ENCODE data around the gene SLC1A4. TPM values are rescaled to one million over a fixed set of nuclear protein-coding genes. Genes with fewer than 3 reads are reported as not detected.

Gene SLC1A4
- total RNA-seq, 1 experiment from 2014 or later: 35.0 TPM

DNA sequence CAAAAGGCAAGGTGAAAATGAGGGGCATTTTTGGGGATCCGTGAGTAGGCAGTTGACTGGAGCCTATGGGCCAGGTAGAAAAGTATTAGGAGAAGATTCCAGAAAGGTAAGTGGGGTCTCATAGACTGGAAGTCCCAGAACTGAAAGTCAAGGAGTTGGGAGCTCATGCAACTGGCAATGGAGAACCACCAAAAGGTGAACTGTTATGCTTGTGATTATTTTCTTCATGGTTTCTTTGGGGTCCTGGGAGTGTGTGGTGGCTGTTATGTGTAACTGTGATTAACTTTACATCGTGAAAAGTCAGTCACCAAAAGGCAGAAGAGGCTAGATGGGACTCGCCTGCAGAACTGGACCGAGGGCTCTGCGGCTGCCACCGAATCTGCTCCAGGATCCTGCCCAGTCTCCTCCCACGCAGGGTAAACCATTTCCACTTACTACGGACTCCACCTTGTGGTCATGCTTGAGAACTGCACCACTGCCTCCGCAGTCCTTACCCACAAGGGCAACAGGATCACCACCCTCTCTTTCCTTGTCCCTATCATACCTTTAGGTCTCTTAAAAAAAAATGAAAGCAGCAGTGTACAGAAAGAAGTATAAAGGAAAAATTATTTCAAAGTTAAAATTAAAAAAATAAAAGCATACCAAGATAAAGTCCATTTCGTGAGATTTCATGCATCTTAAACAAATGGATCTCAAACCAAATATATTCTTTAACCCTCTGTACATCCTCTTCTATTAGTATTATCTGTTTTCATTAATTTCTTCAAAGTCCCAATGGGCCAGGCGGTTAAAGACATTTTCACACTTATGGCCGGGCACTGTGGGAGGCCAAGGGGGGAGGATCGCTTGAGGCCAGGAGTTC, 51.4 kb downstream of the SLC1A4 start:
- Histone ChIP-seq H3K4me1 (no peaks in the 10 kb centered on the region), H3K9me3 (peaks cover 7% of the 10 kb centered on the region; the same call in 1 of the 2 replicates), H3K4me3 (ENCODE audit: low read depth, low read length) (no peak overlapping the region), H3K36me3 (ENCODE audit: control insufficient read depth, insufficient read depth, low read length) (no peaks in the 10 kb centered on the region), H3K27me3 (replicated peaks; ENCODE audit: control insufficient read depth, insufficient read depth, low read length) (no peaks in the 10 kb centered on the region)
- Mint-ChIP-seq H3K36me3 (ENCODE audit: insufficient read depth, unreplicated experiment) (peaks cover 6% of the 10 kb centered on the region), H3K4me3 (ENCODE audit: unreplicated experiment) (peak overlapping the region; percentile 10), H3K9me3 (ENCODE audit: unreplicated experiment) (peaks cover 19% of the 10 kb centered on the region), H3K4me1 (ENCODE audit: low read depth, unreplicated experiment) (peaks cover 6% of the 10 kb centered on the region), H3K27me3 (ENCODE audit: insufficient read depth, unreplicated experiment) (no peaks in the 10 kb centered on the region), H3K27ac (ENCODE audit: unreplicated experiment) (no peak overlapping the region)
- POLR2A ChIA-PET: no interaction called here
- BruUV-seq (replicated peaks): no TSS peak
- CTCF ChIA-PET: interaction anchor here (0.6 to 1.3 kb wide), 4 partner anchors 15 to 123 kb away, joined by 3 to 15 read pairs (median 4); partner anchors contain the start of gene CEP68
- peak; percentile 83 to 87 for DNase-seq
- TF ChIP-seq, protein P1, sequence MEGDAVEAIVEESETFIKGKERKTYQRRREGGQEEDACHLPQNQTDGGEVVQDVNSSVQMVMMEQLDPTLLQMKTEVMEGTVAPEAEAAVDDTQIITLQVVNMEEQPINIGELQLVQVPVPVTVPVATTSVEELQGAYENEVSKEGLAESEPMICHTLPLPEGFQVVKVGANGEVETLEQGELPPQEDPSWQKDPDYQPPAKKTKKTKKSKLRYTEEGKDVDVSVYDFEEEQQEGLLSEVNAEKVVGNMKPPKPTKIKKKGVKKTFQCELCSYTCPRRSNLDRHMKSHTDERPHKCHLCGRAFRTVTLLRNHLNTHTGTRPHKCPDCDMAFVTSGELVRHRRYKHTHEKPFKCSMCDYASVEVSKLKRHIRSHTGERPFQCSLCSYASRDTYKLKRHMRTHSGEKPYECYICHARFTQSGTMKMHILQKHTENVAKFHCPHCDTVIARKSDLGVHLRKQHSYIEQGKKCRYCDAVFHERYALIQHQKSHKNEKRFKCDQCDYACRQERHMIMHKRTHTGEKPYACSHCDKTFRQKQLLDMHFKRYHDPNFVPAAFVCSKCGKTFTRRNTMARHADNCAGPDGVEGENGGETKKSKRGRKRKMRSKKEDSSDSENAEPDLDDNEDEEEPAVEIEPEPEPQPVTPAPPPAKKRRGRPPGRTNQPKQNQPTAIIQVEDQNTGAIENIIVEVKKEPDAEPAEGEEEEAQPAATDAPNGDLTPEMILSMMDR (IDR thresholded peaks at IDR 0.05; ENCODE audit: insufficient read depth in 1 of 2, low read depth in 1 of 2, low read length in 1 of 2, severe bottlenecking in 1 of 2, unreplicated experiment in 1 of 2): peak; percentile 90 to 97
- intact Hi-C loops (cut with micrococcal nuclease; ENCODE audit: unreplicated experiment): loop anchor here (1.0 to 2.0 kb wide), 3 partner anchors 52 to 533 kb away; partner anchors contain the start of gene SLC1A4

DNA sequence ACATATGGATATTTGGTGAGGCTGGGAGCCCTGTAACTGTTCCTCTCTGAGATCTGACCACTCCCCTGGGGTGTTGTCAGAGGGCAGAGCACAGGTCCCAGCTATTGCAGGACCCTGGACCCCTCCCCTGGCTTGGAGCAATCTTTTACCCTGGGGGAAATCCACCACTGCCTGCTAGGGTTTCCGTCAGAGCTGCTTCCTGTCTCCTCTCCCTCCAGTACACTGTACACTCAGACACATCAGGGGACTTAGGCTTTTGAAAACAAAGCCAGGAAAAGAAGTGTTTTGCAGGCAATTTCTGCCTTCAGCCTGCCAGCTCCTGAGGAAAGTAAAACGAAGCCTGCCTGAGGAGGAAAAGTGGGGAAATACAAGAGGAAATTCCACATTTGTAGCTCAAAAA, 53.8 kb downstream of the SLC1A4 start:
- intact Hi-C loops (cut with micrococcal nuclease; ENCODE audit: unreplicated experiment): no loop called here
- no TSS peak for BruUV-seq (replicated peaks)
- POLR2A ChIA-PET: no interaction called here

DNA sequence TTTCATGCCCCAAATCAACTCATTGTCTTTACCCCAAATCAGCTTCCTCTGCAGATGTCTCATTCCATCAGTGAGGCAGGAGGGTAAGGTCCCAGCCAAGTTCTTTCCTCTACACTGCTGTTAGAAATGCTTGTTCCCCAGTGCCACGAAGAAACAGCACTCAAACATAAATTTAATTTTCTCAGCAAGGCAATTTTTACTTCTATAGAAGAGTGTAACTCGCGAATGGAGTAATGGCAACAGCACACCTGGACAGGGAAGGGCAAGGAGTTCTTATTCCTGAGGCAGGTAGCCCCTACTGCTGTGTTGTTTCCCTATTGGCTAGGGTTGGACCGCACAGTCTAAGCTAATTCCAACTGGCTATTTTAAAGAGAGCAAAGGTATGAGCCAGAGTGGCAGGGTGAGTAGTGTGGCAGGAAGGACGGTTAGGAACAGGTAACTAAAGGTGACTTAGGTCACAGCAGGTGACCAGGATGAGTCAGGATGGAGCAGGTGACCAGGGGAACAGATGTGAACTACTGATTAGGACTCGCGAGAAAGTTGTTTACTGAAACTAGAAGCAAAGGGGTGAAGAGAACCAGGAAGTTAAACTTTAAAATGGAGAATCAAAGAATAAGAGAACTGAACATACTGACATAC, 55.0 kb downstream of the SLC1A4 start:
- POLR2A ChIA-PET: no interaction called here
- H3K27me3 Mint-ChIP-seq (ENCODE audit: insufficient read depth, unreplicated experiment): no peaks in the 10 kb centered on the region
- H3K27ac Mint-ChIP-seq (ENCODE audit: unreplicated experiment): no peak overlapping the region
- CTCF ChIA-PET: interaction anchor here (0.6 kb wide), 1 partner anchor 120 kb away, joined by 3 read pairs; no protein-coding TSS in a partner anchor
- H3K4me3 ChIP-seq (ENCODE audit: low read depth, low read length): no peak overlapping the region
- no peaks in the 10 kb centered on the region for H3K4me1 Mint-ChIP-seq (ENCODE audit: low read depth, unreplicated experiment)
- no TSS peak for BruUV-seq (replicated peaks)
- H3K36me3 ChIP-seq (ENCODE audit: control insufficient read depth, insufficient read depth, low read length): no peaks in the 10 kb centered on the region
- H3K9me3 Mint-ChIP-seq (ENCODE audit: unreplicated experiment): peaks cover 29% of the 10 kb centered on the region
- peaks cover 7% of the 10 kb centered on the region; the same call in 1 of the 2 replicates for H3K9me3 ChIP-seq
- H3K27me3 ChIP-seq (replicated peaks; ENCODE audit: control insufficient read depth, insufficient read depth, low read length): no peaks in the 10 kb centered on the region
- H3K4me3 Mint-ChIP-seq (ENCODE audit: unreplicated experiment): no peak overlapping the region
- no peaks in the 10 kb centered on the region for H3K4me1 ChIP-seq
- TF ChIP-seq, protein P1 (IDR thresholded peaks at IDR 0.05; ENCODE audit: insufficient read depth in 1 of 2, low read depth in 1 of 2, low read length in 1 of 2, severe bottlenecking in 1 of 2, unreplicated experiment in 1 of 2): no peak
- H3K36me3 Mint-ChIP-seq (ENCODE audit: insufficient read depth, unreplicated experiment): peaks cover 6% of the 10 kb centered on the region
- DNase-seq: no peak
- intact Hi-C loops (cut with micrococcal nuclease; ENCODE audit: unreplicated experiment): no loop called here

More for the DNA sequence above, 53.8 kb downstream of the SLC1A4 start:
- Mint-ChIP-seq H3K9me3 (ENCODE audit: unreplicated experiment) (peaks cover 20% of the 10 kb centered on the region), H3K4me1 (ENCODE audit: low read depth, unreplicated experiment) (no peaks in the 10 kb centered on the region), H3K27me3 (ENCODE audit: insufficient read depth, unreplicated experiment) (no peaks in the 10 kb centered on the region), H3K36me3 (ENCODE audit: insufficient read depth, unreplicated experiment) (peaks cover 6% of the 10 kb centered on the region), H3K4me3 (ENCODE audit: unreplicated experiment) (no peak overlapping the region), H3K27ac (ENCODE audit: unreplicated experiment) (no peak overlapping the region)
- TF ChIP-seq, protein P1 (IDR thresholded peaks at IDR 0.05; ENCODE audit: insufficient read depth in 1 of 2, low read depth in 1 of 2, low read length in 1 of 2, severe bottlenecking in 1 of 2, unreplicated experiment in 1 of 2): no peak
- no peaks in the 10 kb centered on the region for H3K27me3 ChIP-seq (replicated peaks; ENCODE audit: control insufficient read depth, insufficient read depth, low read length)
- DNase-seq: no peak
- no peak overlapping the region for H3K4me3 ChIP-seq (ENCODE audit: low read depth, low read length)
- CTCF ChIA-PET: interaction anchor here (2.2 kb wide), 1 partner anchor 125 kb away, joined by 5 read pairs; no protein-coding TSS in a partner anchor
- H3K36me3 ChIP-seq (ENCODE audit: control insufficient read depth, insufficient read depth, low read length): no peaks in the 10 kb centered on the region
- no peaks in the 10 kb centered on the region for H3K4me1 ChIP-seq
- peaks cover 7% of the 10 kb centered on the region; the same call in 1 of the 2 replicates for H3K9me3 ChIP-seq

Data from Caco-2 (cell line).